ENCODE measurements around the gene GRIP2. TPM values are rescaled to one million over a fixed set of nuclear protein-coding genes. Genes with fewer than 3 reads are reported as not detected.

Gene GRIP2
- total RNA-seq, 1 experiment from 2014 or later, result not detected

DNA sequence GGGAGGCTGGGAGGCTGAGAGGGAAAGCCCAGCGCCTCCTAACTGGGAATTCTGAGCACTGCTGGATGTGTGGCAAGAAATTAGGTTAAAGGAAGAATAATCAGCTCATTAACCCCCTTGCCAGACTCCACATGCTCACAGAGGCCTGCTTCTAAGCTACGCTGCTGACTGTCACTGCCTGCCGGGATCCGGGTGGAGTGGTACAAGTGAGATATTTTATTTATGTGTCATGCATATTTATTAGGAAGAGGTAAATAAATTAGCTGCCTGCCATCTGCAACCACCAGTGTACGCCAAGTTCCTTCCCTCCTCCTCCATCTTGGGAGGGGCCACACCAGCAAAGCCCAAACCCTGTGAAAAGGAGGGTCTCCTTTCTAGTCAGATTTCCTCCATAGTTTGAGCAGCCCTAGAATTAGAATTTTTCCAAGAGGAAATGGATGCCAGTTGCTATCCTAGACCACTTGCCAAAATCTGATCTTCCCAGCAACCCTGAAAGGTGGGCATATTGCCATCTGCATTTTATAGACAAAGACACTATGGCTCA is 43.5 kb upstream of the GRIP2 start:
- H3K9me3 Mint-ChIP-seq (ENCODE audit: low read depth, unreplicated experiment), result no peaks in the 10 kb centered on the region
- no peak for DNase-seq
- H3K36me3 Mint-ChIP-seq (ENCODE audit: insufficient read depth, unreplicated experiment), result no peaks in the 10 kb centered on the region
- no peak overlapping the region for H3K4me3 Mint-ChIP-seq (ENCODE audit: low read depth, unreplicated experiment)
- H3K27ac Mint-ChIP-seq (ENCODE audit: unreplicated experiment), result no peak overlapping the region
- intact Hi-C loops (cut with micrococcal nuclease; ENCODE audit: unreplicated experiment), result no loop called here
- CTCF ChIA-PET, result no interaction called here
- TF ChIP-seq, protein P1, sequence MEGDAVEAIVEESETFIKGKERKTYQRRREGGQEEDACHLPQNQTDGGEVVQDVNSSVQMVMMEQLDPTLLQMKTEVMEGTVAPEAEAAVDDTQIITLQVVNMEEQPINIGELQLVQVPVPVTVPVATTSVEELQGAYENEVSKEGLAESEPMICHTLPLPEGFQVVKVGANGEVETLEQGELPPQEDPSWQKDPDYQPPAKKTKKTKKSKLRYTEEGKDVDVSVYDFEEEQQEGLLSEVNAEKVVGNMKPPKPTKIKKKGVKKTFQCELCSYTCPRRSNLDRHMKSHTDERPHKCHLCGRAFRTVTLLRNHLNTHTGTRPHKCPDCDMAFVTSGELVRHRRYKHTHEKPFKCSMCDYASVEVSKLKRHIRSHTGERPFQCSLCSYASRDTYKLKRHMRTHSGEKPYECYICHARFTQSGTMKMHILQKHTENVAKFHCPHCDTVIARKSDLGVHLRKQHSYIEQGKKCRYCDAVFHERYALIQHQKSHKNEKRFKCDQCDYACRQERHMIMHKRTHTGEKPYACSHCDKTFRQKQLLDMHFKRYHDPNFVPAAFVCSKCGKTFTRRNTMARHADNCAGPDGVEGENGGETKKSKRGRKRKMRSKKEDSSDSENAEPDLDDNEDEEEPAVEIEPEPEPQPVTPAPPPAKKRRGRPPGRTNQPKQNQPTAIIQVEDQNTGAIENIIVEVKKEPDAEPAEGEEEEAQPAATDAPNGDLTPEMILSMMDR (IDR thresholded peaks at IDR 0.05; ENCODE audit: unreplicated experiment), result no peak
- H3K4me1 Mint-ChIP-seq (ENCODE audit: low read depth, unreplicated experiment), result peaks cover 14% of the 10 kb centered on the region
- H3K27me3 Mint-ChIP-seq (ENCODE audit: unreplicated experiment), result peaks cover 80% of the 10 kb centered on the region
- BruUV-seq (replicated peaks), result no TSS peak

GRCh38 chr3:14582045-14582410 is 41.9 kb upstream of the GRIP2 start:
- Mint-ChIP-seq H3K4me3 (ENCODE audit: low read depth, unreplicated experiment) (no peak overlapping the region), H3K27me3 (ENCODE audit: unreplicated experiment) (peaks cover 96% of the 10 kb centered on the region), H3K36me3 (ENCODE audit: insufficient read depth, unreplicated experiment) (no peaks in the 10 kb centered on the region), H3K27ac (ENCODE audit: unreplicated experiment) (no peak overlapping the region), H3K4me1 (ENCODE audit: low read depth, unreplicated experiment) (no peaks in the 10 kb centered on the region), H3K9me3 (ENCODE audit: low read depth, unreplicated experiment) (no peaks in the 10 kb centered on the region)
- TF ChIP-seq, protein P1 (IDR thresholded peaks at IDR 0.05; ENCODE audit: unreplicated experiment), result no peak
- no peak for DNase-seq
- CTCF ChIA-PET, result no interaction called here
- intact Hi-C loops (cut with micrococcal nuclease; ENCODE audit: unreplicated experiment), result no loop called here
- no TSS peak for BruUV-seq (replicated peaks)

DNA sequence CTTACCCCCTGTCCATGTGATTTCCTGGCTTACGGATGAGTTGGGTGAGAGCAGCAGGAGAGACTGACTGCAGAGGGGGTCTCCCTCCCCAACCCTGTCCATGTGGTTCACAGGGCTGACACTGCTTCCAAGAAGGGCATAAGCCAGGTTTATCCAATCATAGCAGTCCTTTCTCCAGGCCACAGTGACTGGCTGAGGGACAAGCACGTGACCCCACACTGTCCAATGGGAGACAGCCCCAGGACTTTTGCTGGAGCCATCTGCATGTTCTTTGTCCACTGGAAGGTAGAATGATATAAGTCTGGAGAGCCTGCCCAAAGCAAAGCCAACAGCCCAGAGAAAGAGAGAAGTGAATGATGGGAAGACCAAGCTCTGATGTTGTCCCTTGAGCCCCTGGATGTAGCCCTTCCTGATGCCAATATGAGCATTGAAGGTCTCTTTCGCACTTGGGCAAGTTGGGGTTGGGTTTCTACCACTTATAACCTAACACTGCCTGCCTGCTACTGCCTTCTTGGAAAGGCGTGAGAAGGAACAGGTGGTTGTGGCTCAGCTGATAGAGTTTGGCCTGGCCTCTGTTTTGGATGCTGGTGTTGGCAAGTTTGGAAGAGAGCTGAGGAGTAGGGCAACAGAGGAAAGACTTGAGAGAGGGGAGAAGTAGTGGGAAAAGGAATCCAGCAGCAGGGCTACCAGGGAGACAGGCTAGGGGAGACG is 41.3 kb upstream of the GRIP2 start:
- H3K27ac Mint-ChIP-seq (ENCODE audit: unreplicated experiment), result no peak overlapping the region
- CTCF ChIA-PET, result interaction anchor here (1.3 kb wide), 1 partner anchor 11 kb away, joined by 3 read pairs; no protein-coding TSS in a partner anchor

GRCh38 chr3:14577897-14578296 is 37.8 kb upstream of the GRIP2 start:
- no peak for DNase-seq
- Mint-ChIP-seq H3K27me3 (ENCODE audit: unreplicated experiment) (peaks cover 93% of the 10 kb centered on the region), H3K4me1 (ENCODE audit: low read depth, unreplicated experiment) (no peaks in the 10 kb centered on the region), H3K36me3 (ENCODE audit: insufficient read depth, unreplicated experiment) (no peaks in the 10 kb centered on the region), H3K4me3 (ENCODE audit: low read depth, unreplicated experiment) (no peak overlapping the region), H3K9me3 (ENCODE audit: low read depth, unreplicated experiment) (no peaks in the 10 kb centered on the region), H3K27ac (ENCODE audit: unreplicated experiment) (no peak overlapping the region)
- BruUV-seq (replicated peaks), result no TSS peak
- intact Hi-C loops (cut with micrococcal nuclease; ENCODE audit: unreplicated experiment), result no loop called here
- TF ChIP-seq, protein P1 (IDR thresholded peaks at IDR 0.05; ENCODE audit: unreplicated experiment), result no peak
- CTCF ChIA-PET, result interaction anchor here (0.7 to 1.1 kb wide), 2 partner anchors 9 to 369 kb away, joined by 4 read pairs; no protein-coding TSS in a partner anchor

More for the DNA sequence above, 41.3 kb upstream of the GRIP2 start:
- H3K36me3 Mint-ChIP-seq (ENCODE audit: insufficient read depth, unreplicated experiment), result no peaks in the 10 kb centered on the region
- H3K27me3 Mint-ChIP-seq (ENCODE audit: unreplicated experiment), result peaks cover 99% of the 10 kb centered on the region
- no peaks in the 10 kb centered on the region for H3K9me3 Mint-ChIP-seq (ENCODE audit: low read depth, unreplicated experiment)
- DNase-seq, result no peak
- intact Hi-C loops (cut with micrococcal nuclease; ENCODE audit: unreplicated experiment), result no loop called here
- H3K4me3 Mint-ChIP-seq (ENCODE audit: low read depth, unreplicated experiment), result no peak overlapping the region
- BruUV-seq (replicated peaks), result no TSS peak
- TF ChIP-seq, protein P1 (IDR thresholded peaks at IDR 0.05; ENCODE audit: unreplicated experiment), result no peak
- no peaks in the 10 kb centered on the region for H3K4me1 Mint-ChIP-seq (ENCODE audit: low read depth, unreplicated experiment)

Measured in Calu3 (cell line).